ENCODE data around the gene RFXAP. TPM values are rescaled to one million over a fixed set of nuclear protein-coding genes. Genes with fewer than 3 reads are reported as not detected.
A peak's percentile ranks its signal among the peaks of the same experiment; 100 is the strongest.

Gene RFXAP
- total RNA-seq, 1 experiment from 2014 or later: 9.2 TPM

DNA sequence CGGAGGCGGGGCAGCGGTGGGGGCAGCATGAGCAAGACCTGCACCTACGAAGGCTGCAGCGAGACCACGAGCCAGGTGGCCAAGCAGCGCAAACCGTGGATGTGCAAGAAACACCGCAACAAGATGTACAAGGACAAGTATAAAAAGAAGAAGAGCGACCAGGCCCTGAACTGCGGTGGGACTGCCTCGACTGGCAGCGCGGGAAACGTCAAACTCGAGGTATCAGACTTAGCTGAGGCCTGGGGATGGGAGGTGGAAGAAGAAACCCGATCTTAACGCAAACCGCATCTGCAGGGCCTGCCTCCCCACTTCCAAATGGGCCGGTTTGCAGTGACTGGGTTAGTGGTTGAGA, 693 bp downstream of the RFXAP start:
- CTCF ChIA-PET: interaction anchor here (1.5 kb wide), 1 partner anchor 84 kb away, joined by 6 read pairs; no protein-coding TSS in a partner anchor
- DNase-seq (ENCODE audit: low spot score) (peak; percentile 33), ATAC-seq (peak; percentile 12)
- Mint-ChIP-seq H3K4me3 (peak overlapping the region; percentile 78), H3K27ac (no peak overlapping the region), H3K9me3 (peaks cover 2% of the 10 kb centered on the region; the same call in 1 of the 2 replicates), H3K36me3 (no peaks in the 10 kb centered on the region), H3K27me3 (ENCODE audit: low read depth) (peaks cover 10% of the 10 kb centered on the region), H3K4me1 (peaks cover 32% of the 10 kb centered on the region)
- peak; percentile 3; the same call in 1 of the 2 replicates for TF ChIP-seq TEAD1 (CRISPR knock-in tag; IDR thresholded peaks at IDR 0.05)
- no peak for TF ChIP-seq TP53 (CRISPR knock-in tag; IDR thresholded peaks at IDR 0.05)
- POLR2A ChIA-PET: interaction anchor here (0.6 kb wide), 1 partner anchor 37 kb away, joined by 4 read pairs; no protein-coding TSS in a partner anchor

DNA sequence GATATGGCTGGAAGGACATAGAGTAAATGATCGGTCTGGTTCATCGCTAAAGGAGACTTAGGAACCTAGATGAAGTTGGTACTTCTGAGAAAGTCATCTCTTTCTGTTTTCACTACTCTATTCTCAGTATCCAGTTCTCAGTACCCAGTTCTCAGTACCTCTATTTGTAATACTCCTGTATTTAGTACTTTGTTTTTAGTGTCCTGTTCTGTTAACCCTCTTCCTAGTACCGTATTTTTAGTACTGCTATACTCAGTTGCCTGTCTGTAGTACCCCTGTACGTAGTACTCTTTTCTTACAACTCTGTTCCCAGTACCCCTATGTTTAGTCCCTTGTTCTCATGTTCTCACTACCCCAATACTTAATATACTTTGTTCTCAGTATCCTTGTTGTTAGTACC, 1.2 kb downstream of the RFXAP start:
- POLR2A ChIA-PET: interaction anchor here (0.6 kb wide), 1 partner anchor 37 kb away, joined by 4 read pairs; no protein-coding TSS in a partner anchor
- Mint-ChIP-seq H3K9me3 (no peaks in the 10 kb centered on the region), H3K27ac (no peak overlapping the region), H3K27me3 (ENCODE audit: low read depth) (peaks cover 10% of the 10 kb centered on the region), H3K36me3 (no peaks in the 10 kb centered on the region), H3K4me1 (peaks cover 34% of the 10 kb centered on the region), H3K4me3 (peak overlapping the region; percentile 78)
- DNase-seq (ENCODE audit: low spot score) (no peak), ATAC-seq (no peak)
- TF ChIP-seq ZBTB21 (CRISPR knock-in tag; IDR thresholded peaks at IDR 0.05; ENCODE audit: borderline replicate concordance): no peak
- TF ChIP-seq NR2C2 (CRISPR knock-in tag; IDR thresholded peaks at IDR 0.05): no peak
- TF ChIP-seq OVOL2 (CRISPR knock-in tag; IDR thresholded peaks at IDR 0.05; ENCODE audit: borderline replicate concordance): no peak
- TF ChIP-seq PRRX2 (CRISPR knock-in tag; IDR thresholded peaks at IDR 0.05): no peak
- no peak for TF ChIP-seq MYBL2 (CRISPR knock-in tag; IDR thresholded peaks at IDR 0.05)
- TF ChIP-seq ZNF138 (CRISPR knock-in tag; conservative IDR thresholded peaks at IDR 0.05): no peak
- TF ChIP-seq, protein P1, sequence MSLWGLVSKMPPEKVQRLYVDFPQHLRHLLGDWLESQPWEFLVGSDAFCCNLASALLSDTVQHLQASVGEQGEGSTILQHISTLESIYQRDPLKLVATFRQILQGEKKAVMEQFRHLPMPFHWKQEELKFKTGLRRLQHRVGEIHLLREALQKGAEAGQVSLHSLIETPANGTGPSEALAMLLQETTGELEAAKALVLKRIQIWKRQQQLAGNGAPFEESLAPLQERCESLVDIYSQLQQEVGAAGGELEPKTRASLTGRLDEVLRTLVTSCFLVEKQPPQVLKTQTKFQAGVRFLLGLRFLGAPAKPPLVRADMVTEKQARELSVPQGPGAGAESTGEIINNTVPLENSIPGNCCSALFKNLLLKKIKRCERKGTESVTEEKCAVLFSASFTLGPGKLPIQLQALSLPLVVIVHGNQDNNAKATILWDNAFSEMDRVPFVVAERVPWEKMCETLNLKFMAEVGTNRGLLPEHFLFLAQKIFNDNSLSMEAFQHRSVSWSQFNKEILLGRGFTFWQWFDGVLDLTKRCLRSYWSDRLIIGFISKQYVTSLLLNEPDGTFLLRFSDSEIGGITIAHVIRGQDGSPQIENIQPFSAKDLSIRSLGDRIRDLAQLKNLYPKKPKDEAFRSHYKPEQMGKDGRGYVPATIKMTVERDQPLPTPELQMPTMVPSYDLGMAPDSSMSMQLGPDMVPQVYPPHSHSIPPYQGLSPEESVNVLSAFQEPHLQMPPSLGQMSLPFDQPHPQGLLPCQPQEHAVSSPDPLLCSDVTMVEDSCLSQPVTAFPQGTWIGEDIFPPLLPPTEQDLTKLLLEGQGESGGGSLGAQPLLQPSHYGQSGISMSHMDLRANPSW (CRISPR knock-in tag; conservative IDR thresholded peaks at IDR 0.05; ENCODE audit: low read depth): no peak
- TF ChIP-seq GRHL2 (CRISPR knock-in tag; IDR thresholded peaks at IDR 0.05; ENCODE audit: insufficient replicate concordance, severe bottlenecking): no peak
- TF ChIP-seq, protein P2, sequence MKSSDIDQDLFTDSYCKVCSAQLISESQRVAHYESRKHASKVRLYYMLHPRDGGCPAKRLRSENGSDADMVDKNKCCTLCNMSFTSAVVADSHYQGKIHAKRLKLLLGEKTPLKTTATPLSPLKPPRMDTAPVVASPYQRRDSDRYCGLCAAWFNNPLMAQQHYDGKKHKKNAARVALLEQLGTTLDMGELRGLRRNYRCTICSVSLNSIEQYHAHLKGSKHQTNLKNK (CRISPR knock-in tag; IDR thresholded peaks at IDR 0.05): no peak
- TF ChIP-seq, protein P3, sequence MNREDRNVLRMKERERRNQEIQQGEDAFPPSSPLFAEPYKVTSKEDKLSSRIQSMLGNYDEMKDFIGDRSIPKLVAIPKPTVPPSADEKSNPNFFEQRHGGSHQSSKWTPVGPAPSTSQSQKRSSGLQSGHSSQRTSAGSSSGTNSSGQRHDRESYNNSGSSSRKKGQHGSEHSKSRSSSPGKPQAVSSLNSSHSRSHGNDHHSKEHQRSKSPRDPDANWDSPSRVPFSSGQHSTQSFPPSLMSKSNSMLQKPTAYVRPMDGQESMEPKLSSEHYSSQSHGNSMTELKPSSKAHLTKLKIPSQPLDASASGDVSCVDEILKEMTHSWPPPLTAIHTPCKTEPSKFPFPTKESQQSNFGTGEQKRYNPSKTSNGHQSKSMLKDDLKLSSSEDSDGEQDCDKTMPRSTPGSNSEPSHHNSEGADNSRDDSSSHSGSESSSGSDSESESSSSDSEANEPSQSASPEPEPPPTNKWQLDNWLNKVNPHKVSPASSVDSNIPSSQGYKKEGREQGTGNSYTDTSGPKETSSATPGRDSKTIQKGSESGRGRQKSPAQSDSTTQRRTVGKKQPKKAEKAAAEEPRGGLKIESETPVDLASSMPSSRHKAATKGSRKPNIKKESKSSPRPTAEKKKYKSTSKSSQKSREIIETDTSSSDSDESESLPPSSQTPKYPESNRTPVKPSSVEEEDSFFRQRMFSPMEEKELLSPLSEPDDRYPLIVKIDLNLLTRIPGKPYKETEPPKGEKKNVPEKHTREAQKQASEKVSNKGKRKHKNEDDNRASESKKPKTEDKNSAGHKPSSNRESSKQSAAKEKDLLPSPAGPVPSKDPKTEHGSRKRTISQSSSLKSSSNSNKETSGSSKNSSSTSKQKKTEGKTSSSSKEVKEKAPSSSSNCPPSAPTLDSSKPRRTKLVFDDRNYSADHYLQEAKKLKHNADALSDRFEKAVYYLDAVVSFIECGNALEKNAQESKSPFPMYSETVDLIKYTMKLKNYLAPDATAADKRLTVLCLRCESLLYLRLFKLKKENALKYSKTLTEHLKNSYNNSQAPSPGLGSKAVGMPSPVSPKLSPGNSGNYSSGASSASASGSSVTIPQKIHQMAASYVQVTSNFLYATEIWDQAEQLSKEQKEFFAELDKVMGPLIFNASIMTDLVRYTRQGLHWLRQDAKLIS (CRISPR knock-in tag; IDR thresholded peaks at IDR 0.05; ENCODE audit: borderline replicate concordance): no peak
- TF ChIP-seq, protein P4, sequence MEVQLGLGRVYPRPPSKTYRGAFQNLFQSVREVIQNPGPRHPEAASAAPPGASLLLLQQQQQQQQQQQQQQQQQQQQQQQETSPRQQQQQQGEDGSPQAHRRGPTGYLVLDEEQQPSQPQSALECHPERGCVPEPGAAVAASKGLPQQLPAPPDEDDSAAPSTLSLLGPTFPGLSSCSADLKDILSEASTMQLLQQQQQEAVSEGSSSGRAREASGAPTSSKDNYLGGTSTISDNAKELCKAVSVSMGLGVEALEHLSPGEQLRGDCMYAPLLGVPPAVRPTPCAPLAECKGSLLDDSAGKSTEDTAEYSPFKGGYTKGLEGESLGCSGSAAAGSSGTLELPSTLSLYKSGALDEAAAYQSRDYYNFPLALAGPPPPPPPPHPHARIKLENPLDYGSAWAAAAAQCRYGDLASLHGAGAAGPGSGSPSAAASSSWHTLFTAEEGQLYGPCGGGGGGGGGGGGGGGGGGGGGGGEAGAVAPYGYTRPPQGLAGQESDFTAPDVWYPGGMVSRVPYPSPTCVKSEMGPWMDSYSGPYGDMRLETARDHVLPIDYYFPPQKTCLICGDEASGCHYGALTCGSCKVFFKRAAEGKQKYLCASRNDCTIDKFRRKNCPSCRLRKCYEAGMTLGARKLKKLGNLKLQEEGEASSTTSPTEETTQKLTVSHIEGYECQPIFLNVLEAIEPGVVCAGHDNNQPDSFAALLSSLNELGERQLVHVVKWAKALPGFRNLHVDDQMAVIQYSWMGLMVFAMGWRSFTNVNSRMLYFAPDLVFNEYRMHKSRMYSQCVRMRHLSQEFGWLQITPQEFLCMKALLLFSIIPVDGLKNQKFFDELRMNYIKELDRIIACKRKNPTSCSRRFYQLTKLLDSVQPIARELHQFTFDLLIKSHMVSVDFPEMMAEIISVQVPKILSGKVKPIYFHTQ (CRISPR knock-in tag; IDR thresholded peaks at IDR 0.05): no peak
- no peak for TF ChIP-seq ZNF423 (CRISPR knock-in tag; IDR thresholded peaks at IDR 0.05)
- TF ChIP-seq, protein P5, sequence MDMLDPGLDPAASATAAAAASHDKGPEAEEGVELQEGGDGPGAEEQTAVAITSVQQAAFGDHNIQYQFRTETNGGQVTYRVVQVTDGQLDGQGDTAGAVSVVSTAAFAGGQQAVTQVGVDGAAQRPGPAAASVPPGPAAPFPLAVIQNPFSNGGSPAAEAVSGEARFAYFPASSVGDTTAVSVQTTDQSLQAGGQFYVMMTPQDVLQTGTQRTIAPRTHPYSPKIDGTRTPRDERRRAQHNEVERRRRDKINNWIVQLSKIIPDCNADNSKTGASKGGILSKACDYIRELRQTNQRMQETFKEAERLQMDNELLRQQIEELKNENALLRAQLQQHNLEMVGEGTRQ (CRISPR knock-in tag; IDR thresholded peaks at IDR 0.05): no peak
- no peak for TF ChIP-seq FOXJ3 (CRISPR knock-in tag; IDR thresholded peaks at IDR 0.05; ENCODE audit: borderline replicate concordance)
- CTCF ChIA-PET: interaction anchor here (1.5 kb wide), 1 partner anchor 84 kb away, joined by 6 read pairs; no protein-coding TSS in a partner anchor
